GM13976 (cell line): ENCODE data around the gene ZBTB47.

ENCODE experiments used
- DNase-seq: peaks from one replicate; pipeline ENCODE4 v3.0.0; 2012; ENCODE audit warnings: low spot score
- CTCF ChIP-seq: IDR thresholded peaks from 2 replicates; pipeline ENCODE4 v1.5.1; 2012; ENCODE audit warnings: borderline replicate concordance, mild to moderate bottlenecking; ENCODE audit not compliant: insufficient read depth; ENCODE audit errors: extremely low read depth, missing control alignments, control extremely low read depth
- in situ Hi-C: fragments of 300-500 bp; cut with MboI; formaldehyde crosslinking; loops from one replicate; pipeline ENCODE4 v1.12.0; 2022; ENCODE audit warnings: low sequenced_read_pairs, mixed read lengths, inconsistent platforms; ENCODE audit not compliant: unreplicated experiment

ZBTB47 gene

GRCh38 chr3:42684632-42685362 lies 31.3 kb downstream of the ZBTB47 start:
- in situ Hi-C loops, result no loop called here
- no peak for TF ChIP-seq CTCF

GRCh38 chr3:42685363-42685881 lies 31.9 kb downstream of the ZBTB47 start, which contains the start of gene KLHL40:
Gene KLHL40, plus strand, starts transcription at chr3:42685537. Its CDS starts 82 bp downstream, at chr3:42685619.
- no peak for DNase-seq
- in situ Hi-C loops, result no loop called here
- TF ChIP-seq CTCF, result no peak

More at GRCh38 chr3:42684632-42685362, 31.3 kb downstream of the ZBTB47 start:
- no peak for DNase-seq

- TF ChIP-seq CTCF, result no peak
- DNase-seq, result no peak
- in situ Hi-C loops, result no loop called here
These were observed 32.7 kb downstream of the ZBTB47 start for GRCh38 chr3:42685891-42686820.

GRCh38 chr3:42686832-42687650 lies 33.5 kb downstream of the ZBTB47 start:
- DNase-seq, result no peak
- no peak for TF ChIP-seq CTCF
- in situ Hi-C loops, result no loop called here

GRCh38 chr3:42688016-42688415 lies 34.5 kb downstream of the ZBTB47 start:
- in situ Hi-C loops, result no loop called here
- no peak for TF ChIP-seq CTCF
- no peak for DNase-seq
